LNCaP clone FGC (cell line): ENCODE data around the gene TLCD3B.
A peak's percentile ranks its signal among the peaks of the same experiment; 100 is the strongest.

ENCODE experiments used
- DNase-seq: peaks from one replicate; pipeline ENCODE4 v3.0.0-alpha.2; 2011; ENCODE audit warnings: low read depth
- H3K4me3 ChIP-seq: 2 replicates; pipeline ENCODE4 v1.5.1; 2011; ENCODE audit warnings: mild to moderate bottlenecking, low read depth, low read length, control low read depth
- CTCF ChIP-seq: IDR thresholded peaks from 2 replicates; pipeline ENCODE4 v1.5.1; 2012; ENCODE audit warnings: mild to moderate bottlenecking; ENCODE audit not compliant: control insufficient read depth, insufficient read depth; ENCODE audit errors: extremely low read depth

The TLCD3B gene

GRCh38 chr16:30054959-30055553 is 24.0 kb upstream of the TLCD3B start:
- no peak for DNase-seq
- TF ChIP-seq CTCF, result peak; percentile 18; the same call in 1 of the 2 replicates
- no peak overlapping the region for H3K4me3 ChIP-seq

GRCh38 chr16:30054451-30054850 is 23.4 kb upstream of the TLCD3B start:
- no peak overlapping the region for H3K4me3 ChIP-seq

GRCh38 chr16:30053376-30054015 is 22.4 kb upstream of the TLCD3B start:
- no peak for DNase-seq
- H3K4me3 ChIP-seq, result peak overlapping the region; percentile 60
- TF ChIP-seq CTCF, result no peak

More at GRCh38 chr16:30054451-30054850, 23.4 kb upstream of the TLCD3B start:
- no peak for TF ChIP-seq CTCF
- DNase-seq, result no peak

- H3K4me3 ChIP-seq, result peak overlapping the region; percentile 60
- peak; percentile 78 for DNase-seq
- TF ChIP-seq CTCF, result no peak
These were observed 21.8 kb upstream of the TLCD3B start for GRCh38 chr16:30052671-30053372.

- no peak for DNase-seq
- TF ChIP-seq CTCF, result no peak
- H3K4me3 ChIP-seq, result no peak overlapping the region
These were observed 20.4 kb upstream of the TLCD3B start for GRCh38 chr16:30051518-30051917.

GRCh38 chr16:30049871-30050270 is 18.8 kb upstream of the TLCD3B start:
- TF ChIP-seq CTCF, result no peak
- no peak for DNase-seq
- no peak overlapping the region for H3K4me3 ChIP-seq

- no peak for DNase-seq
- TF ChIP-seq CTCF, result no peak
- no peak overlapping the region for H3K4me3 ChIP-seq
These were observed 15.5 kb upstream of the TLCD3B start for GRCh38 chr16:30046588-30046987.
